GM12892 (cell line): ENCODE data around the gene COA1.
A peak's percentile ranks its signal among the peaks of the same experiment; 100 is the strongest.

Experiments used
- POLR2A ChIP-seq: IDR thresholded peaks from 2 replicates; pipeline ENCODE4 v1.6.1; 2011; ENCODE audit warnings: low read depth, low read length, control low read depth
- POLR2AphosphoS5 ChIP-seq: IDR thresholded peaks from 2 replicates; pipeline ENCODE4 v1.6.1; 2011; ENCODE audit warnings: low read depth, low read length, control low read depth
- TAF1 ChIP-seq: IDR thresholded peaks from 2 replicates; pipeline ENCODE4 v1.6.1; 2011; ENCODE audit warnings: low read depth, mild to moderate bottlenecking, control low read depth, low read length, borderline replicate concordance

DNA sequence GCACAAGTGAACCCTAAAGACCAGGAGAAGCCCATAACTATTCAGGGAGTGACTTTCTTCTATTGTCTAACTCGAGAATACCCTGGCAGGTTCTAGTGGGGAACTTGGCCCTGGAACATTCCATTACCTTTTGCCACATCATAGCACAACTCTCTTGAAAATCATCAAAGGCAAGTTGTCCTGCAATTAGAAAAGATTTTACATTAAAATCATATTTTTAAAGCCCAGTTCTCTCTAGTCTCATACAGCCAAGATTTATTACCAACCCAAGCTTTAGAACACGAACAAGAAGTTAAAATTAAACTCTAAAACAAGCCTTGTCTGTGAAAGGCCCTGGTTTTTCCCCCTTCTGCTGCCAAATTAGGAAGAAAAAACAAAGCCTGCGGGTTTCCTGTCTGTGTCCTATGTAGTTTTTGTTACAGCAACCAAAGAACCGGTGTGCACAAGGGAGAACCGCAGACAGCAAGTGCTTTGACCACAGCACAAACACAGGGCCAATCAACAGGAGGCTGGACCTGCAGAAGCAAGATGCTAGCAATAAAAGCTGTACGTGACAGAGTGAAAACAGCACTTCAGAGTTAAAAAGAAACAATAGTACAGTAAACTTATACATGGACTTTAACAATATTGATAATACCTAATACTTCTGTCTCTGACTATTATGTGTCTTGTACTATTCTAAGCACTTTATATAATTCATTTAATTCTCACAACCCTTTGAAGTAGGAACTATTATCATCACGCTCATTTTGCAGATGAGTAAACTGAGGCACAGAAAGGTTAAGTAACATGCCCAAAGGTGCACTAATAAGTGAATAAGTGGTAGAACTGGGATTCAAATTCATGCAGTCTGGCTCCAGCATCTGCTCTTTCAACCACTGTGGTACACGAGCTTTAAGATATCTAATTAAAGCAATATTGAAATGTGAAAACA is 80.6 kb downstream of the COA1 start:
- TF ChIP-seq POLR2AphosphoS5 (peak; percentile 55), POLR2A (peak; percentile 67), TAF1 (no peak)
